ENCODE data around the gene MRNIP.
A peak's percentile ranks its signal among the peaks of the same experiment; 100 is the strongest.

MRNIP gene

GRCh38 chr5:179805070-179805528, 53.5 kb downstream of the MRNIP start:
- Histone ChIP-seq H3K9me3 (no peaks in the 10 kb centered on the region), H3K4me1 (peaks cover 0 to 53% (median 45%) of the 10 kb centered on the region in 4 donors), H3K4me3 (peak overlapping the region; percentile 86 to 99), H3K27ac (peak overlapping the region; percentile 94 to 96), H3K36me3 (peaks cover 10 to 16% (median 13%) of the 10 kb centered on the region in 3 donors), H3K27me3 (no peaks in the 10 kb centered on the region)
- peak in 1 of 2 donors; percentile 67 for DNase-seq
- no peak for TF ChIP-seq CTCF (IDR thresholded peaks at IDR 0.05)
- intact Hi-C loops (cut with DNase I; ENCODE audit: low total_unique reads), result loop anchor here (5.0 kb wide), 1 partner anchor 102 kb away; the partner anchor contains the start of gene TBC1D9B

GRCh38 chr5:179804555-179804947, 54.1 kb downstream of the MRNIP start:
- Histone ChIP-seq H3K27ac (peak overlapping the region; percentile 94 to 96), H3K9me3 (no peaks in the 10 kb centered on the region), H3K4me1 (peaks cover 0 to 53% (median 45%) of the 10 kb centered on the region in 4 donors), H3K4me3 (peak overlapping the region; percentile 86 to 99), H3K36me3 (peaks cover 15 to 21% (median 19%) of the 10 kb centered on the region in 3 donors), H3K27me3 (no peaks in the 10 kb centered on the region)
- intact Hi-C loops (cut with DNase I; ENCODE audit: low total_unique reads), result loop anchor here (5.0 kb wide), 1 partner anchor 53 kb away; the partner anchor contains the start of gene MRNIP
- no peak for TF ChIP-seq CTCF (IDR thresholded peaks at IDR 0.05)
- DNase-seq, result no peak

GRCh38 chr5:179803651-179804554, 54.7 kb downstream of the MRNIP start:
- peaks cover 0 to 53% (median 45%) of the 10 kb centered on the region in 4 donors for H3K4me1 ChIP-seq
- intact Hi-C loops (cut with DNase I; ENCODE audit: low total_unique reads), result loop anchor here (5.0 kb wide), 1 partner anchor 53 kb away; the partner anchor contains the start of gene MRNIP
- no peak for TF ChIP-seq CTCF (IDR thresholded peaks at IDR 0.05)
- DNase-seq, result no peak
- H3K27ac ChIP-seq, result no peak overlapping the region
- no peaks in the 10 kb centered on the region for H3K27me3 ChIP-seq
- H3K36me3 ChIP-seq, result peaks cover 22 to 28% (median 25%) of the 10 kb centered on the region in 3 donors
- H3K4me3 ChIP-seq, result no peak overlapping the region
- no peaks in the 10 kb centered on the region for H3K9me3 ChIP-seq

DNA sequence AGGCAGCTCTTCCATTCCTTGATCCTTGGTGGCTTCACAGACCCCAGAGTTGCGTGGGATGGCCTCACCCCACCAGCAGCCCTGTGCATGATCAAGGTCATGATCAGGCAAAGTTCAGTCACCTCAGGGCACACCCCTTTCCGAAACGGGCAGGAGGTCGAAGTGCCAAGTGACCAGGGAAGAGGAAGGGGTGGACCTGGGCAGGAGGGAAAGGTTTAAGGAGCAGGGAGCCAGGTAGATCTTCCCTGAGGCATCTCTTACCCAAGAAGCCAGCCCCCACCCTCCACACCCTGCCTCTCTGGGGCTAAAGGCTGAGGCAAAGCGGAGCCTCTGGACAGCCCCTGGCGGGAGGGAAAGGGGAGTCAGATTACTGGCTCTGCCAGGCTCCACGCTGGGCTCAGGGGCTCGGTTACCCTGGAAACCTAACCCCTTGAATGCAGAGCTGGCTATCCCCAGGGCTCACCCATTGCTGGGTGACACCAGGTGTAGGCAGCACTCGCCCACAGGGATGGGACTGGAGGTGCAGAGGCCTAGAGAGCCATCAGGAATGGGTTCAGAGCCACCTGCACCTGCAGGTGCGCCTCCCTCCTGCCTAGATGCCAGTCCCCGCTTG, 55.6 kb downstream of the MRNIP start:
- H3K4me3 ChIP-seq, result no peak overlapping the region
- DNase-seq, result no peak
- TF ChIP-seq CTCF (IDR thresholded peaks at IDR 0.05), result no peak
- H3K9me3 ChIP-seq, result no peaks in the 10 kb centered on the region
- H3K27ac ChIP-seq, result no peak overlapping the region
- peaks cover 0 to 53% (median 44%) of the 10 kb centered on the region in 4 donors for H3K4me1 ChIP-seq
- H3K36me3 ChIP-seq, result peaks cover 30 to 36% (median 34%) of the 10 kb centered on the region in 3 donors
- intact Hi-C loops (cut with DNase I; ENCODE audit: low total_unique reads), result loop anchor here (5.0 kb wide), 1 partner anchor 54 kb away; the partner anchor contains the start of gene MRNIP
- no peaks in the 10 kb centered on the region for H3K27me3 ChIP-seq

DNA sequence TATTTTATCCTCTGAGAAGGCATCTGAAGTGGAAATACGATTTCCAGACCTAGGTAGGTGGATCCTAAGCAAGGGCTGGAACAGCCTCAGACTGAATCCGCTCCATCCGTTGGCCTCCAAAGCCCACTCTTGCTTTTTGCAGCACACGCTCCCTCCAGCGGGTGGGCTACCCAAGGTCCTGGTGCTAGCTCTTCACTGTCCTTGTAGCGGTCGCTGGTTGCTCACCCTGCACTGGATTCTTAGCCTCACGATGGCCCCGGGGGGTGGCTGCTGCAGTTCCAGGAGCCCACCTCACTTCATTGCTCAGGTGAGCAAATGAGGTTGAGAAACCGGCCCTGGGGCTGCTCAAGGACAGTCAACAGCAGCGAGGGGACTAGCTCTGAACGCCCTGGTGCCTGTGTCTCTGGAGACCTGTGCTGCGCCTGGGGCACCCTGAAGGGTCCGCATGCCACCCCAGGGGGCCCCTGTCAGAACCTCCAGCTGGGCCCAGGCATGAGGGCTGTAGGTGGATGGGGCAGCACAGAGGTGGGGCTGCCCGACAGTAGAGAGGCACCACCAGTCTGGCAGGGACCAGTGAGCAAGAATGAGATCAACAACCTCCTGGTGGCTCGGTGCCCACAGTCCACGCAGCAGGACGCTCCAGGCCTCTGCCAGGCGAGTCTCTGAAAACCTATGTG, 56.3 kb downstream of the MRNIP start:
- H3K27ac ChIP-seq, result no peak overlapping the region
- H3K4me1 ChIP-seq, result peaks cover 0 to 48% (median 37%) of the 10 kb centered on the region in 4 donors
- peaks cover 35 to 43% (median 41%) of the 10 kb centered on the region in 3 donors for H3K36me3 ChIP-seq
- no peaks in the 10 kb centered on the region for H3K9me3 ChIP-seq
- DNase-seq, result no peak
- intact Hi-C loops (cut with DNase I; ENCODE audit: low total_unique reads), result loop anchor here (5.0 kb wide), 1 partner anchor 55 kb away; the partner anchor contains the start of gene MRNIP
- H3K27me3 ChIP-seq, result no peaks in the 10 kb centered on the region
- H3K4me3 ChIP-seq, result no peak overlapping the region
- TF ChIP-seq CTCF (IDR thresholded peaks at IDR 0.05), result no peak
